HCEC 1CT (cell line): Measurements from ENCODE around the gene PCDHAC1.

Experiments
- DNase-seq: peaks from one replicate; pipeline ENCODE4 v3.0.0-alpha.2; 2017

The PCDHAC1 gene

GRCh38 chr5:140969880-140970279 lies 43.8 kb downstream of the PCDHAC1 start:
- no peak for DNase-seq

DNA sequence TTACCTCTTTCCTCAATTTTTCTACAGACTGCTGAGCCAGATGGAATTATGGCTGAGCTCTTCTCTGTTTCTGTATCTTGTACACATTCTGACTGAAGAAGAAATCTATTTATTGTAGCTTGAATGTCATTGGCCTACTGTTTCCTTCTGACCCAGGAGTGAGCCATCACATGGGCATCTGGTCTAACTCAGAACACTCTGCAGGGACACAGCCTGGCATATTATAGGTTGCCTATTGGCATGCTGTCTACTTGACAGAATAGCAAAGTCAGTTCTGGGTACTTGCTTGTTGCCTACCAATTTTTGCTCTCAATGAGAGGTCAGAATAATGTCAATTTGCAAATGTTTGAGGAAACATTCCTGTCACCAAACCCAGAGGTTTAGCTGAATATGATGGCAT lies 47.5 kb downstream of the PCDHAC1 start:
- DNase-seq, result no peak

DNA sequence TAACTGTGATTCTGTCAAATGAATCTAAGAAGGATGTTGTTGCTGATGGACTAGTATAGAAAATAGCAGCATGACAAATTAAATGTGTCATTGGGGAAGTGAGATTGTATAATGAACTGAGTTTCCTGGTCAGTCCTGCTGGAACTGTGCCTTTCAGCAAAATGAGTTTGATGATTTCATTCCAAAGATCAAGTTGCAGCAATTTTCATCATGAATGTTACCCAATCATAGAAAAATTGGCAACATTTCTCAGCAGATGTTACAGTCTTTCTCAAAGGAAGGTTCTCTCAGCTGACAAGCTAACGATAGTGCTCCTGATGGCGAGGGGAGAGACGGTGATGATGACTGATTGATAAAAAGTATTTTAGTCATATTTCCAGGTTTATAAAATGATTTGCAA lies 50.9 kb downstream of the PCDHAC1 start:
- no peak for DNase-seq

GRCh38 chr5:140978260-140978659 lies 52.2 kb downstream of the PCDHAC1 start:
- no peak for DNase-seq

DNA sequence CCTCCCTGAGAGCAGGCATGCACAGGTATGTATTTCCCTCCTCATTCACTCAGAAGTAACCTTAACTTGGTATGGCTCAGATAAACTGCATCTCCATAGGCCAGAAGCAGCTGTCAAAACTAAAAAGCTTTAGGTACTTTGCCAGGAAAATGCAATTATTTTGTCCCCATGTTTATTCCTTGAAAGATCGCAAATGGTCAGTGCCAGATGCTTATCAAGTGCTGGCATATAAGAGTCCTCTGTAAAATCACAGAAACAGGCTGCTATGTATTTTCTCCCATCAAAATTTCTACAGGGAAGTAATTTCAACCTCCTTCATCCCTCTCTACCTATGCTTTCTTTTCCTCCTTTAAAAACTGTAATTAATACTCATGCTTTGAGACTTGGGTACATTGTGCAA lies 52.9 kb downstream of the PCDHAC1 start:
- DNase-seq, result no peak
